Activated T-helper 1 cell treated with anti-CD3 and anti-CD28 coated beads, Interleukin-2, amount 50 U/mL, for 16 hours (primary cell): ENCODE results near the gene FLOT1.

ENCODE experiments used
- DNase-seq, 2 donors: peaks; one replicate each; pipeline ENCODE4 v3.0.0-alpha.2; 2020; ENCODE audit warnings: low read depth in 1 of 2, low spot score in 1 of 2

FLOT1 gene, protein sequence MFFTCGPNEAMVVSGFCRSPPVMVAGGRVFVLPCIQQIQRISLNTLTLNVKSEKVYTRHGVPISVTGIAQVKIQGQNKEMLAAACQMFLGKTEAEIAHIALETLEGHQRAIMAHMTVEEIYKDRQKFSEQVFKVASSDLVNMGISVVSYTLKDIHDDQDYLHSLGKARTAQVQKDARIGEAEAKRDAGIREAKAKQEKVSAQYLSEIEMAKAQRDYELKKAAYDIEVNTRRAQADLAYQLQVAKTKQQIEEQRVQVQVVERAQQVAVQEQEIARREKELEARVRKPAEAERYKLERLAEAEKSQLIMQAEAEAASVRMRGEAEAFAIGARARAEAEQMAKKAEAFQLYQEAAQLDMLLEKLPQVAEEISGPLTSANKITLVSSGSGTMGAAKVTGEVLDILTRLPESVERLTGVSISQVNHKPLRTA

DNA sequence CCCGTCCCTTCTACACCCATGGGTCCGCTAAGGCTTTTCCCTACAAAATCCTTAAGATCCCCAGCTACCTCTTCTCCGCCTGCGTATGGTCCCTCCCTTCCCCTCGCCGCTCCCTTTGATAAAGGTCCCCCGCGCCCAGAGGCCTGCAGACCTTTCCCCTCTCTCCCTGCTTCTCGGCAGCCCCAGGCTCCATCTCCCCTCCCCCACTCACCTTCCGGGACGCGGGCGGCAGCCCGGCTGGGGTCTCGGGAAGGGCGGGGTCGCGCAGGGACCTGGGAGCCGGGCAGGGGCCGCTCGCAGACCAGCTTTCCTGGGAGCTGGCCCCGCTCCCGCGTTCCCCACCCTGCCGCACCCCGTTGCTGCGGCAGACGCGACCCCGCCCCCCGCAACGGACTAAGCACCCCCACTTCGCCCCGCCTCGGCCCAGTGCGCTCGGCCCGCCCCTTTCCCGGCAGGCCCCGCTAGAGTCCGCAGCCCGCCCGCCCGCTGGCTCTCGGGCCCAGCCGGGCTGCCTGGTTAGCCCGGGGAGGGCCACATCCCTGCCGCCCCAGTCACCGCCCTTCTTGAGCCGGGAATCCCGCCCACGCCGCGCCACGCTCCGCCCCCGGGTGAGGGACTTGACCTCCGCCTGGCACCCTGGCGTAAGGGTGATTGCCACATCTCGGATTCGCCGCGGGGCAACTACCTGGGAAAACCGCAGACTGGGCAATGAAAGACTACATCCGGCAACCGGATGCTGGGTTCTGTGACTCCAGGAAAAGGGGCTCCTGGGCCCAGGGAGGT lies at the start of gene FLOT1:
TSS of gene FLOT1 (minus strand) at position 372 of the 783 bp plus-strand sequence. CDS start 498 bp downstream, outside the sequence.
- peak; percentile 71 to 78 for DNase-seq

- no peak for DNase-seq
These were observed 48.4 kb upstream of the FLOT1 start for GRCh38 chr6:30790724-30791383.

- no peak for DNase-seq
These were observed 47.1 kb upstream of the FLOT1 start for GRCh38 chr6:30789606-30790005.

GRCh38 chr6:30787954-30788353 lies 45.5 kb upstream of the FLOT1 start:
- DNase-seq, result no peak

- no peak for DNase-seq
These were observed 40.0 kb upstream of the FLOT1 start for GRCh38 chr6:30782425-30783014.

- no peak for DNase-seq
These were observed 39.4 kb upstream of the FLOT1 start for GRCh38 chr6:30781743-30782424.

- DNase-seq, result no peak
These were observed 38.9 kb upstream of the FLOT1 start for GRCh38 chr6:30781395-30781742.

DNA sequence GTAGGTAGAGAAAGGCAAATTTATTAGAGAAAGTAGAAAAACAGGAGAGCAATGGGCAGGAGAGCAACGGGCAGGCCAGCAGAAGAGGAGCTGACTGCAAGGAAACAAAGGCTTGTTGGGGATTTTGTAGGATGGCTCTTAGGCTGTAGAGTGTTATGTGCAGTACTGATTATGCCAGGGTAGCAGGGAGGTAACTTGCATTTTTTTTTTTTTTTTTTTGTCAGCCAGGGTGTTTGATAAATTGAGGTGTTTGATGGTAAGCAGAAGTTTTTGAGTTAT lies 38.1 kb upstream of the FLOT1 start:
- DNase-seq, result no peak

DNA sequence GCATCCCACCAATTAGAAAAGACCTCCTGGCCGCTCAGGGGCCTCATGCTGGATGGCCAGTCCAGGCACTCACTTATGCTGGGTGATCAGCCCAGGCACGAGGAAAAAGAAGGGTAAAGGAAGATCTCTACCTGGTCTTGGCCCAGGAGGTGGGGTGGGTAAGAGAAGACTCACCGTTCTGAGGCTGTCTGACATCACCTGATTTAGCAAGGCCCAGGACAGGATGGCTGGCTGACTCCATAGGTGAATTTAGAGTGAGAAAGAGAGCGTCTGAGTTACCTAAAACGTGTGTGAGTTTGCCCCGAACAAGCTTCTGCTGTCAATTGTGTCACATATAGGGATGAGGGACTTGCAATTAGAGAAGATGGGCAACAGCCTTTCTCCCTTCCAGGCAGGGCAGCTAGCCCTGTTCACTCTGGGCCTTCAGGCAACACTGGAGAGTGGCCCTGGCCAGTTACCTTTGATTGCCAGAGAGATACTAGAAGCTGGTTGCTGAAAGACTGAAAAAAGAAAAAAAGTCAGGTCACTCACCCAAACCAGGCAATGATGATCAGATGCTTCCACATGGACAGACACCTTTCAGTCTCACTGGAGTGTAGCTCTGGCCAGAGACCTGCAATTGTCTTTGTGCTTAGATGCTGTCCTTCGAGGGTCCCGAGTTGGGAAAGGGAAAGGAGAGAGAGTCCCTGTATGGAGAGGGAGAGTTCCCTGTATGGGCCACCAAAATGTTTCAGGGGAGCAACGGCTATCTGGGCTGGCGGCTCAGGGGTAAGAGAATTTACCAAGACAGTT lies 37.6 kb upstream of the FLOT1 start:
- no peak for DNase-seq

- no peak for DNase-seq
These were observed 35.6 kb upstream of the FLOT1 start for GRCh38 chr6:30778001-30778635.

GRCh38 chr6:30777155-30777485 lies 34.6 kb upstream of the FLOT1 start:
- no peak for DNase-seq

DNA sequence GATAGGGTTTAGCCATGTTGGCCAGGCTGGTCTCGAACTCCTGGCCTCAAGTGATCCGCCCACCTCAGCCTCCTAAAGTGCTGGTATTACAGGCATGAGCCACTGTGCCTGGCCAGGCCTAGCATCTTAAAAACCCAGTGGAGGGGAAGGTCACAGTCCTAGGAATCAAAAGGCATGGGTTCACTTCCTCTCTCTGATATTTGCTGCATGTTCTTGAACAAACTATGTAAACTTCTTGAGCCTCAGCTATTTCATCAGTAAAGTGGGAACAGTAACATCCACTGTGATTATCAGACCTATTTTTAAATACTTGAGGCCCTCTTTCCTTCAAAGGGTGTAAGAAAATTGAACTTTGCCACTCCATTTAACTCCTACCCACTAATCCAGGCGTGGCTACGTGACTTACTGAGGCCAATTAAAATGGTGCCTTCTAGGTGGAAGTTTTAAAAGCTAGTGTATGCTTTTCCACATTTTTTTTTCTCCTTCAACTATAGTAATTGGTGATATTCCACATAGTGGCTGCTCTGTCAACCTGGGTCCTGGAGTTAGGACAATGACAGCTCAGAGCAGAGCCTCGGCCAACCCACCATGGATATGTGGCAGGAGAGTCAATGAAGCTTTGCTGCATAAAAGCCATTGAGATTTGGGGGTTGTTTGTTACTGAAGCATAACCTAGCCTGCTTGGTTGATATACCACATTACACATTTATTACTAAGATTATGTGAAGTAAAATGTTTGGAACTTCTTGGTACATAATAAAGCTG lies 34.1 kb upstream of the FLOT1 start:
- no peak for DNase-seq

GRCh38 chr6:30775104-30775503 lies 32.6 kb upstream of the FLOT1 start:
- no peak for DNase-seq

DNA sequence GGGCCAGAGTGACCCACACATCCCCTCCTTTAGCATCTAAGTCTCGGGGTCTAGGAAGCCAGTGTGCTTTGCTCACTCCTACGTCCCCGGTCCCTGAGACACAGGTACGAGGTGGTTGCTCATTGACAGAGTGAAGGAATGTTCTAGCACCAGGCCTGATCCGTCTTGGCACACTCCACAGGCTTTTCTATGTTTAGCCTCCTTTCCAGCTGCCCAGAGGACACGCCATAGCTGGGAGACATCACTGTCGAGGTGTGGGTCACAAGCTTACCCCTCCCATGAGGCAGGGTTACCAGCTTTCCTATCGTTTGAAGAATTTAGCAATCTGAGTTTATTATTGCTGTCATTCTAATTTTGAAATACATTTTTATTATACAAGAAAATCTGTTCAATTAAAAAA lies 32.2 kb upstream of the FLOT1 start:
- DNase-seq, result no peak

- no peak for DNase-seq
These were observed 28.1 kb upstream of the FLOT1 start for GRCh38 chr6:30770592-30770991.

DNA sequence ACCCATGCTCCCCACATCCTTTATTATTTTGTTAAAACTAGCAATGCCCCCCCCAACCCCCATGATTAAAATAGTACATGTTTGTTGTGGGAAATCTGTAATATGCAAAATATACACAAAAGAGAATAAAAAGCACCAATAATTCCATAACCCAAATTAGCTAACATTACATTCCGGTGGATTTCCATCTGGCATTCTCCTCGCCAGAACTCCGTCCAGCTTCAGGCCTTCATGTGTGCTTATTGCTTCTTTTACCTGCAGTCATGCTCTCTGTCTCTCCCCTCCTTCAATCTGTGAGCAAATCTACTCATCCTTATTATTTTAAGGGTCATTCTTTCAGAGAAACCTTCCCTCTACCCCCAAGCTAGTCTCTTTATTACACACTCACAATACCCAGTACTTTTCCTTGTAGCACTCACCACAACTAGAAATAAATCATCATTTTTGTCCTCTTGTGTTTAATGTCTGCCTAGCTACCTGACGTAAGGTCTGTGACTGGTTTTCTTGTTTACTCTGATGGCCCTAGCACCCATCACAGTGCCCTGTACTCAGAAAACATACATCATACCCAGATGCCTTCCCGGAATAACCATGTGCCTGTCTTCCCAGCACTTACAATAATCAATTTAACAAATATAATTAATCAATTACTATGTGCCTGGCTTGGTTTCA lies 27.5 kb upstream of the FLOT1 start:
- DNase-seq, result no peak

DNA sequence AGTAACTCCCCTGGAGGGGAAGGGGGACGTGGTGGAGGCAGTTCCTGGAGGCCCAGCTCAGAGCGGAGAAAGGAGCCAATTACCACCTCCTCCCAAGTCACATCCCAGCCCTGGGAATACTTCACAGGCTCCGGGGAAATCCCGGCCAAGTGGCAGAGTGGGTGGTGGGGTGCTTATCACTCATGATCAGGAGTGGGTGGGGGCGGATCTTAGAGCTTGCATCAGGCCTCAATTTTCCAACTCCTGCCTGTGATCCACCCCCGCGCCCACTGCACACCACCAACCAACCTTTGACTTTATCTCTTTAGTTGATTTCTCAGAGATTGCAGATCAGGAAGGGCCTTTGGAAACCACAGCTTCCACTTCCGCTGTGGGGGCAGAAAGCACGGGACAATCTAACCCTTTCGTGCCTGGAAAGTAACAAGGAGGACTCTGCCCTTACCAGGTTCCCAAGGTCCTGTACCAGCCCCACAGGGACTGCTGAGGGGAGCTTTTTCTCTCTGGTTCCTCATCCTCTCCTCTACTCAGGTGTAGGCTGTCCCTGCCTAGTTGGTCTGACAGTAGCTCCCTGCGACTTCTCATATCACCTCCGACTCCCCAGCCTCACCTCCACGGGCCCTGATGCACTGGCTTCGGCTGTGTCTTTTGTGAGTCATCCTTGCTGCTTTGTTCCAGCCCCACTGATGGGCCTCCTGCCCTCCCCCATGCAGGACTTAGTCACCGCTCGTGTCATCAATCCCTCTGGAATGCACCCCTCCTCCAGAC lies 26.8 kb upstream of the FLOT1 start:
- DNase-seq, result peak; percentile 54 to 55

- DNase-seq, result no peak
These were observed 26.2 kb upstream of the FLOT1 start for GRCh38 chr6:30768634-30769087.
